Ishikawa (cell line): ENCODE data around the gene AP3S1.

Experiments used
- CEBPB ChIP-seq: IDR thresholded peaks from 2 replicates; pipeline ENCODE4 v1.6.1; 2012
- CREB1 ChIP-seq: IDR thresholded peaks from 2 replicates; pipeline ENCODE4 v1.6.1; 2012; ENCODE audit warnings: low read depth
- EGR1 ChIP-seq: IDR thresholded peaks from 2 replicates; pipeline ENCODE4 v1.6.1; 2012
- EP300 ChIP-seq: IDR thresholded peaks from 2 replicates; pipeline ENCODE4 v1.6.1; 2012; ENCODE audit warnings: borderline replicate concordance
- FOXM1 ChIP-seq: IDR thresholded peaks from 2 replicates; pipeline ENCODE4 v1.6.1; 2012; ENCODE audit warnings: low read depth, borderline replicate concordance
- NFIC ChIP-seq: IDR thresholded peaks from 2 replicates; pipeline ENCODE4 v1.6.1; 2012
- RAD21 ChIP-seq: IDR thresholded peaks from 2 replicates; pipeline ENCODE4 v1.6.1; 2012; ENCODE audit warnings: low read depth
- TAF1 ChIP-seq: IDR thresholded peaks from 2 replicates; pipeline ENCODE4 v1.6.1; 2012; ENCODE audit warnings: low read depth, mild to moderate bottlenecking
- TCF12 ChIP-seq: IDR thresholded peaks from 2 replicates; pipeline ENCODE4 v1.6.1; 2012; ENCODE audit warnings: low read depth
- TEAD4 ChIP-seq: IDR thresholded peaks from 2 replicates; pipeline ENCODE4 v1.6.1; 2012
- YY1 ChIP-seq: IDR thresholded peaks from 2 replicates; pipeline ENCODE4 v1.6.1; 2012; ENCODE audit warnings: low read depth
- TF ChIP-seq, protein P1 (sequence below): IDR thresholded peaks from 2 replicates; pipeline ENCODE4 v1.6.1; 2012
- TF ChIP-seq, protein P2 (sequence below): IDR thresholded peaks from 2 replicates; pipeline ENCODE4 v1.6.1; 2012
- TF ChIP-seq, protein P3 (sequence below): IDR thresholded peaks from 2 replicates; pipeline ENCODE4 v1.6.1; 2012; ENCODE audit warnings: low read depth, mild to moderate bottlenecking

DNA sequence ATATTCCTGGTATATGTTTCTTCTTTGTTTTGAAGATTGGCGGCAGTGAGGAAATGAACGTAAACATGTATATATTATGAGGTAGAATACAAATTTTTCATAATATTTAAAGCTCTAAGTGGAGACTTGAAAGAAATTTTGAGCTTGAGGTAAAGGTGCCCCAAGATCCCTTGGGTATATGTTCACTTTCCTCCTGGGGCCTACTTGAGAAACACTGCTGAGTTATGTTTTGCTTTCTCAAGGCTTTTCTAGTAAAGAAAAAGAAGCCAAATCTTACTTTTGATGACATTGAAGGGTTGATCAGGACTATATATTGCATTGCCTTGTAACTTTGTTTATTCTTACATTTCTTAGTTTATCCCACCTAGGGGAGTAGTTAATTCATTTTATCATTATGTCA lies 30.7 kb downstream of the AP3S1 start:
- TF ChIP-seq YY1, result no peak
- TF ChIP-seq RAD21, result no peak
- TF ChIP-seq, protein P1, sequence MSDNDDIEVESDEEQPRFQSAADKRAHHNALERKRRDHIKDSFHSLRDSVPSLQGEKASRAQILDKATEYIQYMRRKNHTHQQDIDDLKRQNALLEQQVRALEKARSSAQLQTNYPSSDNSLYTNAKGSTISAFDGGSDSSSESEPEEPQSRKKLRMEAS, result no peak
- no peak for TF ChIP-seq EP300
- TF ChIP-seq EGR1, result no peak
- TF ChIP-seq, protein P2, sequence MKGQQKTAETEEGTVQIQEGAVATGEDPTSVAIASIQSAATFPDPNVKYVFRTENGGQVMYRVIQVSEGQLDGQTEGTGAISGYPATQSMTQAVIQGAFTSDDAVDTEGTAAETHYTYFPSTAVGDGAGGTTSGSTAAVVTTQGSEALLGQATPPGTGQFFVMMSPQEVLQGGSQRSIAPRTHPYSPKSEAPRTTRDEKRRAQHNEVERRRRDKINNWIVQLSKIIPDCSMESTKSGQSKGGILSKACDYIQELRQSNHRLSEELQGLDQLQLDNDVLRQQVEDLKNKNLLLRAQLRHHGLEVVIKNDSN, result no peak
- TF ChIP-seq, protein P3, sequence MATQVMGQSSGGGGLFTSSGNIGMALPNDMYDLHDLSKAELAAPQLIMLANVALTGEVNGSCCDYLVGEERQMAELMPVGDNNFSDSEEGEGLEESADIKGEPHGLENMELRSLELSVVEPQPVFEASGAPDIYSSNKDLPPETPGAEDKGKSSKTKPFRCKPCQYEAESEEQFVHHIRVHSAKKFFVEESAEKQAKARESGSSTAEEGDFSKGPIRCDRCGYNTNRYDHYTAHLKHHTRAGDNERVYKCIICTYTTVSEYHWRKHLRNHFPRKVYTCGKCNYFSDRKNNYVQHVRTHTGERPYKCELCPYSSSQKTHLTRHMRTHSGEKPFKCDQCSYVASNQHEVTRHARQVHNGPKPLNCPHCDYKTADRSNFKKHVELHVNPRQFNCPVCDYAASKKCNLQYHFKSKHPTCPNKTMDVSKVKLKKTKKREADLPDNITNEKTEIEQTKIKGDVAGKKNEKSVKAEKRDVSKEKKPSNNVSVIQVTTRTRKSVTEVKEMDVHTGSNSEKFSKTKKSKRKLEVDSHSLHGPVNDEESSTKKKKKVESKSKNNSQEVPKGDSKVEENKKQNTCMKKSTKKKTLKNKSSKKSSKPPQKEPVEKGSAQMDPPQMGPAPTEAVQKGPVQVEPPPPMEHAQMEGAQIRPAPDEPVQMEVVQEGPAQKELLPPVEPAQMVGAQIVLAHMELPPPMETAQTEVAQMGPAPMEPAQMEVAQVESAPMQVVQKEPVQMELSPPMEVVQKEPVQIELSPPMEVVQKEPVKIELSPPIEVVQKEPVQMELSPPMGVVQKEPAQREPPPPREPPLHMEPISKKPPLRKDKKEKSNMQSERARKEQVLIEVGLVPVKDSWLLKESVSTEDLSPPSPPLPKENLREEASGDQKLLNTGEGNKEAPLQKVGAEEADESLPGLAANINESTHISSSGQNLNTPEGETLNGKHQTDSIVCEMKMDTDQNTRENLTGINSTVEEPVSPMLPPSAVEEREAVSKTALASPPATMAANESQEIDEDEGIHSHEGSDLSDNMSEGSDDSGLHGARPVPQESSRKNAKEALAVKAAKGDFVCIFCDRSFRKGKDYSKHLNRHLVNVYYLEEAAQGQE, result no peak
- no peak for TF ChIP-seq CREB1
- no peak for TF ChIP-seq FOXM1
- TF ChIP-seq TAF1, result no peak
- TF ChIP-seq CEBPB, result no peak
- no peak for TF ChIP-seq TCF12
- TF ChIP-seq NFIC, result no peak
- no peak for TF ChIP-seq TEAD4
